Anterior cingulate cortex (tissue), 58 donors: Measurements from ENCODE around the gene GPX6.
"Not testable (repeated sequence)": the region's sequence is repeated elsewhere in the genome, so short reads cannot be mapped to it uniquely, and the experiment has no call there.

Experiments used
- DNase-seq, 58 donors: peaks; one replicate each; lab custom pipeline; 2025; lab: John Stamatoyannopoulos, UW

The GPX6 gene

DNA sequence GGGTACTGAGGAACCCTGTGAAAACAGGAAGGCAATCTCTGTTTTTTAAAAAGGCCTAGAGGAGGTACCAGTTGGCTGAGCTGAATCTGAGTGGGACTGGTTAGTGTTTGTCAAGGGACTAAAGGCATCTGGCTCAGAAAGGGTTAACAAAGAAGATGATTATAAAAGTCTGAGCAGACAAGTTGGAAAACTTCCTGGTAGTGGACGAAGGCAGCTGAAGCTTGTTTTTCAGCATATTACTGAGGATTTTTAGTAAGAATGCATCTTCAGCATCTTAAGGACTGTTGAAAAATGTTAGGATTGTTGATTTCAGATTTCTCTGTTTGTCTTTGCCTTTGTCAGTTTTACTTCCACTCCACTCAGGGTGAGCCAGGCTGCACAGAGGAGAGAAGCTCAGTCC is 15.2 kb upstream of the GPX6 start:
- DNase-seq: no peak

GRCh38 chr6:28525496-28526039 is 10.0 kb upstream of the GPX6 start, which contains the start of gene GPX5:
GPX5 (plus strand) TSS chr6:28525881; CDS start chr6:28526014, 133 bp downstream.
- DNase-seq: no peak

- DNase-seq: no peak
These were observed 7.6 kb upstream of the GPX6 start for GRCh38 chr6:28523241-28523622.

- DNase-seq: no peak
These were observed 7.1 kb upstream of the GPX6 start for GRCh38 chr6:28522594-28523240.

- no peak for DNase-seq
These were observed 2.4 kb upstream of the GPX6 start for GRCh38 chr6:28517964-28518363.

DNA sequence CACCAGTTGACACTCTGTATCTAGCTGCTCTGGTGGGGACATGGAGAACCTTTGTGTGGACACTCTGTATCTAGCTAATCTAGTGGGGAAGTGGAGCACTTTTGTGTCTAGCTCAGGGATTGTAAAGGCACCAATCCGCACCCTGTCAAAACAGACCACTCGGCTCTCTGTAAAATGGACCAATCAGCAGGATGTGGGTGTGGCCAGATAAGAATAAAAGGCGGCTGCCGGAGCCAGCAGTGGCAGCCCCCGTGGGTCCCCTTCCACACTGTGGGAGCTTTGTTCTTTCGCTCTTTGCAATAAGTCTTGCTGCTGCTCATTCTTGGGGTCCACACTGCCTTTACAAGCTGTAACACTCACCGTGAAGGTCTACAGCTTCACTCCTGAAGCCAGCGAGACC is 3.2 kb downstream of the GPX6 start:
- not testable (repeated sequence) for DNase-seq

- no peak for DNase-seq
These were observed 3.8 kb downstream of the GPX6 start for GRCh38 chr6:28511628-28512300.

DNA sequence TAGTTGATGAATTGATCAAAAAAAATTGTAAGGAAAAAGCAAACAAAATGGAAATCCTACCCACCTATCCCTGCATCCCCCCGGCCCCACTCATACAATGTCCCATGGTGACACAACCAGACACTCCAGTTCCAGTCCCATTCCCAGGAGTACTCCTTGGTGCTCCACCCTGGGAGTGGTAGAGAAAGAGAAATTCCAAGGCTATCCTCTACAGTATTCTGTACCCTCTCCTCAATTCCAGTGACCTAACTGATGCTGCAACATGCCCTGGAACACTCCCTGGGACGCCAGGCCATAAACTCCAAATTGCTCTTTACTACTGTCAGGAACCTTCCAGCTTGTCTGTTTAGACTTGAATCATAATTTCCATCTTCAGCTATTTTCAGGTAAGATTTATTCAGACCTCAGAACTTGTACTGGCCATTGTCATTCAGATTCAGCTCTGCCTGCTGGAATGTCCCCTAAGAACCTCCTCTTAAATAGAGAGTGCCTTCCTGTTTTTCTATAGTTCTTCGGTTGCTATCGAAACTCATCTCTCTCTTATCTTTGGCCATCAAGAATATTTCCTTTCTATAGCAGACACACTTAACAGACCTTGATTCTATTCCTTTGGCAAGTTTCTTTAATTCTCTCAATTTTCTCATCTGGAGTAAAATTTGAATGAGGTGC is 8.7 kb downstream of the GPX6 start:
- no peak for DNase-seq

GRCh38 chr6:28505733-28506132 is 9.9 kb downstream of the GPX6 start:
- no peak for DNase-seq

DNA sequence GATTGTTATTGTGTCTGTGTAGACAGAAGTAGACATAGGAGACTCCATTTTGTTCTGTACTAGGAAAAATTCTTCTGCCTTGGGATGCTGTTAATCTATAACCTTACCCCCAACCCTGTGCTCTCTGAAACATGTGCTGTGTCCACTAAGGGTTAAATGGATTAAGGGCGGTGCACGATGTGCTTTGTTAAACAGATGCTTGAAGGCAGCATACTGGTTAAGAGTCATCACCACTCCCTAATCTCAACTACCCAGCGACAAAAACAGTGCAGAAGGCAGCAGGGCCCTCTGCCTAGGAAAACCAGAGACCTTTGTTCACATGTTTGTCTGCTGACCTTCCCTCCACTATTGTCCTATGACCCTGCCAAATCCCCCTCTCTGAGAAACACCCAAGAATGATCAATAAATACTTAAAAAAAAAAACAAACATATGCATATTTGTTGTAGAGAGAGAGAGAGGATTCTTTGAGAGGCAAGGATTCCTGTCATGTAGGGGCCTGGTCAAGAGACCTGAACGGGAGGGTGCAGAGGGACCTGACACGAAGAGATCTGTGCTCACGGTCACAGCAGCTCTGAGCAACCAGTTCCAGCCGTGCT is 12.8 kb downstream of the GPX6 start:
- DNase-seq: not testable (repeated sequence)

- DNase-seq: not testable (repeated sequence)
These were observed 13.5 kb downstream of the GPX6 start for GRCh38 chr6:28502136-28502535.

GRCh38 chr6:28501259-28501658 is 14.3 kb downstream of the GPX6 start:
- no peak for DNase-seq

DNA sequence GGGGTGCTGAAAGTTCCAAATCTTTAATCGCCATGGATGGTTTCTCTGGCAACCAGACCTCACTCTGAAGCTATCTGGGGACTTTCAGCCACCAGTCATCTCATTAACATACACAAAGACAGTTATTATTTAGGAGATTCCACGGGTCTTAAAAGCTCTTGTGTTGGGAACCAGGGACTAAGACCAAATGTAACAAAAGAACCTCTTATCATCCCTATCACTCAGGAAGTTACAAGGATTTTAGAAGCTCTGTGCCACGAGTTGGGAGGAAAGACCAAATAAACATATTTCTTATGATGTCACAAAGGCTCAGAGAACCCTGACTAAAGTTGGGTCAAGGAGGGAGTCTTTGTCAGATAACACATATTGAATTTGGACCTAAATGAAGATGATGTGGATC is 17.7 kb downstream of the GPX6 start:
- DNase-seq: no peak

DNA sequence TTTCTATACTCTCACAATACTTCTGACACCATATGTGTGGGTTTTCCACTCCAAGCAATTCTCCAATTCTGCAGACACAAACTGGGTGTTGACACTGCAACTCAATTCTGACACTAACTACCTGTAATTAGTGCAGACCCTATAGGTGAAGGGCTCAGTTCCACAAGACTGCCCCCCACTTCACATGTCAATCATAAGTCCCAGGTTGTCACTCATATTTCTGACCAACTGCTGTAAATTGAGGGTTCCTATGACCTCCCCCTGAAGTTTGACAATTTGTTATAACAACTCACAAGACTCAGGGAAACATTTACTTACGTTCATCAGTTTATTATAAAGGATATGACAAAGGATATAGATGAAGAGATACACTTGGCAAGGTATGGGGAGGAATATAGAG is 18.3 kb downstream of the GPX6 start:
- DNase-seq: no peak

GRCh38 chr6:28496099-28496779 is 19.4 kb downstream of the GPX6 start:
- DNase-seq: no peak

- DNase-seq: no peak
These were observed 23.6 kb downstream of the GPX6 start for GRCh38 chr6:28491984-28492317.

GRCh38 chr6:28490205-28490890 is 25.2 kb downstream of the GPX6 start:
- peak in 2 of 58 donors; percentile 2 to 6 for DNase-seq

DNA sequence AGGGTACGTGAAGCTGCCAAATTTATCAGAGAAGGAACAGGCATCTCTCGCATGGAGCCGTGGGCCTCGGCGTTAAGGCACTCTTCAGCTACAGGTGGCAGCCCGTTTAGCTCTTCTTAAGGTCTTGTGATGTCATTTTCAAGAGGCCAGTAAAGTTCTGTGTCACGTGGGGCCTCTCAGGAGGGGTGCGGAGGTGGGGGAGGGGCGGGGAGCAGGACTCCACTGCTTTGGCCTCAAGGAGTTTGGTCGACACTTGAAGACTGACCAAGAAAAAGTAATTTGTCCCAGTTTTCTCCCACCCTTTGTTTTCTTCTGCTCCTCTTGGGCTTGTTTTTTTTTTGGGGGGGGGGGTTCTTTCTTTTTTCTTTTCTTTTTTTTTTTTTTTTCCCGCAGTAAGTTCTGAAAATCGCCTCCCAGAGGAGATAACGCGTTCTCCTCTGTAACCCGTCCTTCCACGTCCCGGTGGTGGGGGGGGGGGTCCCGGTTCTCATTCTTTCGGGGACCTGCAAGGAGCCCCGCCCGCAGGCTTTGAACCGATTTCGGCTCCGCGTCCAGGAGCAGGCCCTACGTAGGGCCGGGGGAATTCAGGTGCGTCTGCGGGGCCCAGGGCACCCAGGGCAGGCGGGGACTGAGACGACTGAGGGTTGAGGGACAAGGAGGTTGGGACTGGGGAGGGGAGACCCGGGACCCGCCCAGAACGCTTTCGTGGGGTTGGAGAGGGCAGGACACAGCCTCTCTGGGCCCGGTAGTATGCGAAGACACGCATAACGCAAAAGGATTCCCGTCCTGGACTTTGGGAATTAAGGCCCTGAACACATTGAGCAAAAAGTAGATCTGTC is 26.0 kb downstream of the GPX6 start:
- DNase-seq: peak in 14 of 58 donors; percentile 0 to 34 (median 7)

GRCh38 chr6:28488916-28489365 is 26.7 kb downstream of the GPX6 start:
- DNase-seq: peak in 11 of 58 donors; percentile 6 to 46 (median 15)
